ENCODE data around the gene ZNF423.

ZNF423 gene

GRCh38 chr16:49619811-49620157 lies 236.1 kb downstream of the ZNF423 start:
- no peak for DNase-seq

DNA sequence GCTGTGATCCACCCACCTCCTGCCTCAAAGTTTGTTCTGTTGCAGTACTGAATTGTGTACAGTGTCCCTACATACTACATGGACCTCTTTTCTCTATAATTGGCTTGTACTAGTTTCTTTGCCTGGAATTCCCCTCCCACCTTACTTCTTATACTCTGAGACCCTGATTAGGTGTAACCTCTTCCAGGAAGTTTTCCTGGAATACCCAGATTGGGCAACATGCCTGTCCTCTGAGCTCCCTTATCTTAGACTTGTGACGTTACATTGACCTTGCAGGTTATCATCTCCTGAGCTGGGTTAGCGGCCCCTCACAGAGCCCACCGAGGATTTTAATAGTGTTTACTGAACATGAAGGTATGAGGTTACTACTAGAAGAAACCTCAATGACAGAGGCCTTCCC lies 237.0 kb downstream of the ZNF423 start:
- no peak for DNase-seq

GRCh38 chr16:49617710-49618330 lies 238.1 kb downstream of the ZNF423 start:
- DNase-seq: no peak

DNA sequence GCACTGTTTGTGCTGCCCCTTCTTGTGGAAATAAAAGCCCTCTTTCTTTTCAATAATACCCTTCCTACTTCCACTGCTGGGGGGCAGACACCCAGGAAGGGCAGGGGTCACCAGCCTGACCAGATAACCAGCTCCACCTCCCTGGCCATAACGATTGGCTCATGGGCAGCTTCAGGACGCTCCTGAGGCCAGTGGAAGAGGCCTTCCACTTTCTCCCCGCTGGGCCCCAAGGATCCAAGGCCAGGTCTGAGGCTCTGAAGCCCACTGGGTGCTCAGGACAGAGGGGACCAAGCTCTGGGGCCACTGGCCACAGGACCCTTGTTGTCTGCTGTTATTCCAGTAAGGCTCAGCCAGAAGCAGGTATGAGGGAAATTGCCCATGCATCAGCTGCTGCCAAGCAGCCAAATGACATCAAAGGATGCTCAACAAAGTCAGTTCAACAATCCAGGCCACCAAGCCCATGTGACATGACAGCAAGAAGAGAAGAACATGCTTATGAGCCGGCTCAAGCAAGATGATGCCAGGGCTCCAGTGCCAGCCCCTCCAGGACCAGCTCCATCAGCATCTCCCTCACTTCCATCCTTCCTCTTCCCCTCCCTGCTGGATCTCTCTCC lies 238.8 kb downstream of the ZNF423 start:
- DNase-seq: no peak

GRCh38 chr16:49615576-49615975 lies 240.3 kb downstream of the ZNF423 start:
- DNase-seq: no peak

- DNase-seq: no peak
These were observed 244.9 kb downstream of the ZNF423 start for GRCh38 chr16:49610983-49611382.

DNA sequence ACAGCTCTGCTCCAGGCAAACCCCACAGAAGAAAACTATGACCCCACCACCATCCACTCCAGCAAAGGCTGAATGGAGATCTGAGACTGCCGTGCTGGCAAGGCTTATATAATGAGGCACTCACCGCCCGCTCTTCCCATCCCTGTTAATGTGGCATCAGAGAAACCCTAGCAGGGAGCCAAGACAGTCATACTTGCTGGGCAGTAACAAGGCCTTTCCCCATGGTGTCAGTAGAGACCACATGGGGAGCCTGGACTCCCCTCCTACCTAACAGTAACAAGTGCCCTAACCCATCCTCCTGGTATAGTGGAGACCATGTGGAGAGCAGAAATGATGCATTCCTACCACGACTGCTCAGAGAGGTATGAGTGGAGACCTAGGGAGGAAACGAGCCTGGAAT lies 247.1 kb downstream of the ZNF423 start:
- no peak for DNase-seq

DNA sequence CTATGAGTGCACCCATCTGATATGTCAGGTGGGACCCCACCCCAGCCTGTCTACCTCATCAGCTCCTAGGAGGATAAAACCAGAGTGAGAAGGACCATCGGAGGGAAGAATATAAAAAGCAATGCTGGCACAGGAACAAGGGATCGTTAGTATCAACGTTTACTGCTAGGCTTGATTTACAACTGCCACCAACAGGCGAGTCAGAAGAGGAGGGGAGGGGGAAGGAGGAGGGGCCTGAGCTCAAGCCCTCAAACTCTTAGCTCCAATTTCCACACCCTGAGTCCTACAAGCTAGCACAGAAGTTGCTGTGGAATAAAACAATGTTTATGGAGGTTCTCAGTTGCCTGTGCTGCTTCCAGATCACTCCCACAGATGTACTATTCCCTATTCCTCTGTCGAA lies 247.8 kb downstream of the ZNF423 start:
- no peak for DNase-seq

DNA sequence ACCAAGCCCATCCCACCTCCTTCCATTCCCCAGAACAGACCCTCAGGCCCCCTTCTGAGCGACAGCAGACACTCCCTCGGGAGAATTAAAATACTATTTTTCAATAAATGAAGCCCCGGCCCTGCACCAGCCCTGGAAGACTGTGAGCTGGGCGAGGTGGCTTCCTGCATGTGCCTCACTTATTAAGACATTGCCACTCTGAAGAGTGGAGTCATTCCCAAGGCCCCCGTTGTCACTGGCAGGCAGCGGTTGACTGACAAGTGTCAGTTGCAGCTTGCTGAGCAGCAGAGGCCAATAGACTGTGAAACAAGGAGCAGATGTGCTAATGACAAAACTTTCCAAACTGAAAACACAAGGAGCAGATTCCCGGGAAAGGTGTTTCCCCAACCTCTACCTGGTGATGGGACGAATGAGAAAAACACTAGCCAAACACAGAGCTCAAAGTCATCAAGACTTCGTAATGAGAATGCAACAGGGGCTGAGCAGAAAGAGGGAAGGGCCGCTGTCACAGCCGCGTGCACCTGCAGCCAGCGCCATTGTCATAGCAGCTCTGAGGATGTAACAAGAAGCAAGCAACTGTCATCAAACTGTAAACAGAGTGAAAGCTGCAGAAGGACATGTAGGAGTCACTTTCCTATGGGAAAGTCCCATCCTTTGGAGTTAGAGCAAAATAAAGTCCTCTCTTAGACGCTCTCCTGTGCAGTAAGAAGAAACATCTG lies 250.2 kb downstream of the ZNF423 start:
- no peak for DNase-seq

DNA sequence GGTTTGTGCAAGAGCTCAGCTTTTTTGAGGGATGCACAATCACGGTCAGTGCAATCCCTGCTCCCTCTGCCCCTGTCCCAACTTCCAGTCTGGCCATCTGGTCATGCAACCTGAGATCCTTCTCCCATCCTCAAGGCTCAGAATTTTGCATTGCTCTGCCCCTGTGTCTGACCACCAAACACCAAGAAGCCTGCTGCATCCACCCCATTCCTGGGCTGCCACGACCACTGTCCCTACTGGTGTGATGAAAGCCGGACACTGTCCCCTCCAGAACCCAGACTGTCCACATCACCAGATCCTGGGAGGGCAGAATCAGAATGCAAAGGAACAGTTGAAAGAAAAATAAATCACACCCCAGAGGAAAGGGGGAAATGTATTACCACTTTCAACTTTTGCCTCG lies 251.3 kb downstream of the ZNF423 start:
- no peak for DNase-seq

- no peak for DNase-seq
These were observed 252.0 kb downstream of the ZNF423 start for GRCh38 chr16:49603956-49604355.

- DNase-seq: no peak
These were observed 253.0 kb downstream of the ZNF423 start for GRCh38 chr16:49602976-49603310.

DNA sequence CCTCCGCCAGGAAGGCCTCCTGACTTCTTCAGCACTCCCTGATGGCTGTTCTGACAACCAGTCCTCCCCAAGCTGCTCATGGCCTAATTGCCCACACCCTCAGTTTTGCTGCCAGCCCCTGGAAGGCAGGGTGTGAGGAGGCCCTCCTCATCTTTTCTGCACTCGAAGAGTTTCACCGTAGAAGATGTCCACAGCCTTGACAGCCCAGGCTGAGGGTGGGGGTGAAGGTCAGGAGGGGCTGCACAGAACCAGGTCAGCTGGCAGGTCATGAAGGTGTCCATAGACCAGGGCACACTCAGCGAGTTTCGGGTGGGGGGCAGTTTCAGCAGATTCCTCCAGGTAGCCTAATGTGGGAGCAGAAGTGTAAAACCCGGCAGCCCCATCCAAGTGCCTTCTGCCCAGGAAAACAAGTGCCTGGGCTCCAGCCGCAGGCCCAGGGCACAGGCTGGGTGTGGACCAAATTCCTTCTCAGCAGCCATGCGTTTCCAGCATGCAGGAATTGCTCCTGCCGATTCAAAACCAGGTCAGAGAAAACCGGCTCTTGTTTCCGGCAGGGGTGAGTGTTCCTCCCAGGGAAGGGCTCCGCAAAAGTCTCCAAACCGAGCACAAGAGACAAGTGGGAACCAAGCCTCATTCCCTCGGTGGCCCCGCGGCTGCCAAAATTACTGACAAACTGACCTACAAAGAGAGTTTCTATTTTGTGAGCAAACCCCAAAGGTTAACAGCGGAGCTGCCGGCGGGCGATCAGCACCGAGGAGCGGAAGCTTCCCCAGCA lies 253.5 kb downstream of the ZNF423 start:
- no peak for DNase-seq

- no peak for DNase-seq
These were observed 254.3 kb downstream of the ZNF423 start for GRCh38 chr16:49601576-49601975.

GRCh38 chr16:49600976-49601375 lies 254.9 kb downstream of the ZNF423 start:
- DNase-seq: no peak

- DNase-seq: no peak
These were observed 255.4 kb downstream of the ZNF423 start for GRCh38 chr16:49600536-49600935.

- no peak for DNase-seq
These were observed 256.2 kb downstream of the ZNF423 start for GRCh38 chr16:49599704-49600103.

DNA sequence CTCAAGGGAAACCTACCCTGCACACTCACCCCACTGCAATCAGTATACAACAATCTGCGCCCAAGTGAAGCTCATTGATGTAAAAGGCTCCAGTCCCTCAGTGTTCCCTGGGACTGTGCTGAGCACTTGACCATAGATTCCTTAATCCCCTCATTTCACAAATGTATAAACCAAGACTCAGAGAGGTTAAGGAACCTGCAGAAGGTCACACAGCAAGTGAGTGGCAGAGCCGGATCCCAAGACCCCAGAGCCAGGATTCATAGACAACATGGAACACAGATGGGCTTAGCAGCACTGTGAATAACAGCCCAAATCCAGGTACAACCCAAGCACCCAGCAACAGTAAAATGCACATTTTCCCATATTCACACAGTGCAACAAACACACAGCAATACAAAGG lies 256.6 kb downstream of the ZNF423 start:
- no peak for DNase-seq

DNA sequence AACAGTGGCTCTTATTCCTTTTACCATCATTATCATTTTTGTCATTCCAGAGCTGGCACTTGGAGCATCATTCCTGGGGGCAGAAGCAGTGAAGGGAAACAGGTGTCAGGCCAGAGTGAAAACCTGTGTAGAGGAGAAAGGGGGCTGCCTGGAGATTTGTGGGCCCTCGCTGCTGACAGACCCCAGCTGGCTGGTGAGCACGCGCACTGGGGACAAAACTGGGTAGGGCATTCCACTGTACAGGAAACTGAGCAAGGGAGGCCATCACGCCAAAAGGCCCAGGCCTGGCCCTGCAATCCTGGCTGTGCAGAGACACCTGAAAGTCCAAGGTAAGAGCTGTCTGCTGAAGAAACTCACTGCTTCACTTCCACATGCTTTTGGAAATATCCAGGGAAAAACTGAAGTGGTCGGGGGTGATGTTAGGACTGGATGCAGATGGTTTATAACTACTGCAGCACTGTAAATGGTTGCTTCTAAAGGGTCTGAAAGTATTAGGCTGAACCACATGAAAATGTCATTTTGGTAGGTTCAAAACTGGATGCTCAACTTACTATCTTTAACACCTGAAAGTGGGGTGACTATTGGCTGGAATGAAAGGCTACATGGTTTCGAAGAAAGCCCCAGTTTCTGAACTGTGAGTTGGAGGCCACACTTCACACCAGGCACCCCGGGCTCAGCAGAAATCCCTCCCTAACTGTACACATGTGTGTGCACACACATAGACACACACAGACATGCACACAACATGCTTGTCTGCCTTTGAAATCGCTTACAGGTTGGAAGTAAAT lies 257.3 kb downstream of the ZNF423 start:
- DNase-seq: no peak

DNA sequence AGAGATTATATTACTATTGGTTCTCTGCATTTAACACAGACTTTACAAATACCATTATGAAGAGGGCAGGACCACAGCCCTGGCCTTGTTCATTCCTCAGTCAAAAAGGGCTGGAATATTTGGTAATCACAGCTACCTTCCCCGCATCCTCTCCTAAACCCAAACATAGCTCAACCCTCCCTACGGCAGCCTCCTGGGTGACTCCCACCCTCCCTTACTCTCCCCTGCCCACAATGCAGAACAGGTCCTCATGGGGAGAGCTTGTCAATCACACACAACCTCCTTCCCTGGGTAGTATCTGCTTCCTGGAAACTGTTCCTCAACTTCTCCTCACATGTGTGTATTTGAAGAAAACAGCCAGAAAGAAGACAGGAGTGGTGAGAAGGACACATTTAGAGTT lies 258.1 kb downstream of the ZNF423 start:
- no peak for DNase-seq

DNA sequence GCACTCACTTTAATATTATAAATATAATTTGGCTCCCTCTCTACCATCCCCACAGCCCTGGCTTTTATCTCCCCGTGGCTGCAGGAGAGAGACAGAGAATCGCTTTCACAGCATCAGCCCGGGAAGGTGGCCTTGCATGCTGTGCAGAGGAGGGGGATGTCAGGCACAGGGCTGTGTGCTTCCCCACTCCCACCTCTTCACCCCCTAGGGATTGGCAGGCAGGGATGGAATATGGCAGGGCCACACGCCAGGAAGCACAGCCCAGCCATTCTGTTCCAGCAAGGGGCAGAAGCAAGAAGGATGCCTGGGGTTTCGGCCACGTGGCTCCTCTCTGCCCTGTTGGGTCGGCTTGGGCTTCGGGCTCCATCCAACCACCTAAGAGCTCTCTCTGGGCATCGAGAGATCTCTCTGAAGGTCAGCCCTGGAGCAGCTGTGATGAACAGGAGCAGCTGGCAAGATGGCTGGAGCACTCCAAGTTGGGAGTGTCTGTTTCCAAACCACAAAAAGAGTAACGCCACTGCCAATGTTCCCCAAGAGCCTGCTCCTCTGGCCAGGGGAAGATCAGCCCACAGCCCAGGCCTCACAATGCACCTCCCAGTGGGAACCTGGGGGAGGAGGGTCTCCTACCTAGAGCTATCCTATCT lies 259.1 kb downstream of the ZNF423 start:
- DNase-seq: no peak

DNA sequence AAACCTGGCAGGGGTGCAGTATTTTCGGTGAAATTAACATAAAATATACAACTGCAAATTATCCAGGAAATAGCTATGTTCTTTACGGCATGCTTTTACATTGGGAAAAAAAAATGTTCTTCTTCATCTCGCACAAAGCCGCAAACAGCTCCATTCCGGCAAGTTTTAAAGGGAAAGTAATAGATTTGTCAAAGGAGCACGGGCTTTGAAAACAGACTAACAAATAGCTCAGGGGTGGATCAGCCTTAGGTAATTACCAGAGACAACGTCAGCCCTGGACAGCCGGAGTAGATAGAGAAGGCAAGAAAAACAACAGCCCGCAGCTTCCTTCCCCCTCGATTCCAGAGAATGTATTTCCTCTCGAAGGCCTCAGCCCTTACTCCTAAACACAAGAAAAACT lies 259.8 kb downstream of the ZNF423 start:
- DNase-seq: no peak
